Measurements from ENCODE around the gene TEX22. TPM values are rescaled to one million over a fixed set of nuclear protein-coding genes. Genes with fewer than 3 reads are reported as not detected.

Gene TEX22
- total and polyA plus RNA-seq, 2 donors (not counting 1 experiment from before 2014, with no cell fraction given), result 0.05 to 0.33 TPM

DNA sequence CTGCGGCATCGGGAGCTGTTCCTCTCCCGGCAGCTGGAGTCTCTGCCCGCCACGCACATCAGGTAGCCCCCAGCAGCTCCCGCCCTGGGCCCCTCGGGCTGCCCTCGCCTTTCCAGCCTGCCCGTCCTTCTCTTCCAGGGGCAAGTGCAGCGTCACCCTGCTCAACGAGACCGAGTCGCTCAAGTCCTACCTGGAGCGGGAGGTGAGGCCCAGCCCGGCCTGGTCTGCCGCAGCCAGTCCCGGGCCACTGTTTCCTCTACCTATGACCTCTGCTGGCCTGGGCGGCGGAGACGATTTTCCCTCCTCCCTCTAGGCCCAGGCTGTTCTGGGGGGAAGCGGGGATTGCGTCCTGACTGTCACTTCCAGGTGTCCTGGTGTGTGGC is 51.8 kb downstream of the TEX22 start:
- no peak for DNase-seq (ENCODE audit: low read depth in 2 of 2)
- Histone ChIP-seq H3K9me3 (ENCODE audit: control insufficient read depth, insufficient read depth, low read depth, low read length) (no peaks in the 10 kb centered on the region), H3K36me3 (ENCODE audit: control insufficient read depth, insufficient read depth, low read length) (peaks cover 14% of the 10 kb centered on the region), H3K27me3 (ENCODE audit: control insufficient read depth, insufficient read depth, low read length) (no peaks in the 10 kb centered on the region), H3K27ac (ENCODE audit: insufficient read depth, low read length) (no peak overlapping the region), H4K20me1 (ENCODE audit: control insufficient read depth, extremely low read depth, insufficient read depth, low read length) (no peaks in the 10 kb centered on the region), H3K4me2 (ENCODE audit: extremely low read depth, insufficient read depth, low read length) (no peak overlapping the region), H3K4me3 (replicated peaks in 1 of 4; ENCODE audit: control extremely low read depth in 1 of 4, insufficient read depth in 1 of 4, low read depth in 3 of 4, low read length in 4 of 4) (no peak overlapping the region), H3K79me2 (ENCODE audit: control insufficient read depth, insufficient read depth, low read length) (no peaks in the 10 kb centered on the region), H2AFZ (ENCODE audit: low read length) (no peak overlapping the region), H3K4me1 (ENCODE audit: control insufficient read depth, extremely low read depth, insufficient read depth, low read length) (no peaks in the 10 kb centered on the region), H3K9ac (ENCODE audit: insufficient read depth, low read length) (no peak overlapping the region)
- TF ChIP-seq, protein P1, sequence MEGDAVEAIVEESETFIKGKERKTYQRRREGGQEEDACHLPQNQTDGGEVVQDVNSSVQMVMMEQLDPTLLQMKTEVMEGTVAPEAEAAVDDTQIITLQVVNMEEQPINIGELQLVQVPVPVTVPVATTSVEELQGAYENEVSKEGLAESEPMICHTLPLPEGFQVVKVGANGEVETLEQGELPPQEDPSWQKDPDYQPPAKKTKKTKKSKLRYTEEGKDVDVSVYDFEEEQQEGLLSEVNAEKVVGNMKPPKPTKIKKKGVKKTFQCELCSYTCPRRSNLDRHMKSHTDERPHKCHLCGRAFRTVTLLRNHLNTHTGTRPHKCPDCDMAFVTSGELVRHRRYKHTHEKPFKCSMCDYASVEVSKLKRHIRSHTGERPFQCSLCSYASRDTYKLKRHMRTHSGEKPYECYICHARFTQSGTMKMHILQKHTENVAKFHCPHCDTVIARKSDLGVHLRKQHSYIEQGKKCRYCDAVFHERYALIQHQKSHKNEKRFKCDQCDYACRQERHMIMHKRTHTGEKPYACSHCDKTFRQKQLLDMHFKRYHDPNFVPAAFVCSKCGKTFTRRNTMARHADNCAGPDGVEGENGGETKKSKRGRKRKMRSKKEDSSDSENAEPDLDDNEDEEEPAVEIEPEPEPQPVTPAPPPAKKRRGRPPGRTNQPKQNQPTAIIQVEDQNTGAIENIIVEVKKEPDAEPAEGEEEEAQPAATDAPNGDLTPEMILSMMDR (conservative IDR thresholded peaks at IDR 0.05 in 1 of 2, IDR thresholded peaks at IDR 0.05 in 1 of 2; ENCODE audit: low read depth in 1 of 2, low read length in 2 of 2), result no peak

DNA sequence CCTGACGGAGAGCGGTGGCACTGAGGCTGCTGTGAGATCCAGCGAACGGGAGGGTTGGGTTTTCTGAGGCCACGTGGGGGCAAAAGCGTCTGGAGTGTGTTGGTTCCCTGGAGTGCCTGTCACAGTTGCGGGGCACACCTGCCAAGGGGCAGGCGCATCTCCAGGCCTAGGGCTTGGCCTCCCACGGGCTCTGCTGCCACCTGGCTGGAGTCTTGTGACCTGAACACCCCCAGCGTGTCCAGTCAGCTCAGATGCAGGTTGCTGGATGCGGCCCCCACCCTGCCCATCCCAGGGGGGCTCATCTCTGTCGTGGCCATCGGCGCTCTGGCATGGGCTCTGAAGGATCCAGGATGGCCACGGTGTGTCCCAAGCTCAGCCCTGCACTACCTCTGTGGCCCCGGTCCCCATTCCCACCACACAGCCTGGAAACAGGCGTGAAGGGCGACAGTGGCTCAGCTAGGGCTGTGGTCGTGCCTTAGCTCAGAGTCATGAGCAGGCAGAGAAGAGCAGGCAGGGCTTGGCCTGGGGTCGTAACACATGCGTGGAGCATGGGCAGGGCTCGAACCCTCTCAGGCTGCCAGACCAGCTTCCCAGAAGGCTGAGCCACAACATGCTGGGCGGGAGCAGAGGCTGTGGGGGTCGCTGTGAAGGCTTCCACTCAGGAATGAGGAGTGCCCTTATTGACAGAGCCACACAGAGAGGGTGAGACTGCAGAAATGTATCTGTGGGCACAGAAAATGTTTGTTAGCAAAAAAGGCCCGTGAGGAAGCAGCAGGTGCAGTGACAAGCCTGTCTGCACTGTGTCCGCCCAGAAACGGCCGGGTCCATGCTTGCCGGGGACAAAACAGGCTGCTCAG is 52.8 kb downstream of the TEX22 start:
- no peak for DNase-seq (ENCODE audit: low read depth in 2 of 2)

DNA sequence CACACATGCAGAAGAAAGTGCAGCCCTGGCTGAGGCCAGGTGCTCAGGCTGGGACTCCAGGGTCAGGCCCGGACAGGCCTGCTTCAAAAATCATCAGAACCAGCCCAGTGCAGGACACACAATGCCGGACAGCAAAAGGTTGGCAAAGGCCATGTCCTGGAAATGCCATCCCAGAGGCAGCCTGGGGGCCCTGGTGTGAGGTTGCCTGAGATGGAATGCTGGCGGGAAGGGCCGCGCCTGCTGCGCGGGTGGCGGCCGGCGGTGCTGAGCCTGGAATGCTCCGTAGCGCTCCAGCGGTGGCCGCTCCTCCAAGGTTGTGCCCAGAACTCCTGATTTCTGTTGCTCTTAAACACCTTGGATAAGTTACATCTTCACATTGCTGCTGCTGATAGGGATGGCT is 54.6 kb downstream of the TEX22 start:
- no peak for DNase-seq (ENCODE audit: low read depth in 2 of 2)

More for the DNA sequence above, 52.8 kb downstream of the TEX22 start:
- no peak overlapping the region for H3K4me3 ChIP-seq (replicated peaks in 1 of 4; ENCODE audit: control extremely low read depth in 1 of 4, insufficient read depth in 1 of 4, low read depth in 3 of 4, low read length in 4 of 4)
- no peak overlapping the region for H2AFZ ChIP-seq (ENCODE audit: low read length)
- no peaks in the 10 kb centered on the region for H3K79me2 ChIP-seq (ENCODE audit: control insufficient read depth, insufficient read depth, low read length)
- no peak overlapping the region for H3K9ac ChIP-seq (ENCODE audit: insufficient read depth, low read length)
- no peak overlapping the region for H3K4me2 ChIP-seq (ENCODE audit: extremely low read depth, insufficient read depth, low read length)
- H3K9me3 ChIP-seq (ENCODE audit: control insufficient read depth, insufficient read depth, low read depth, low read length), result no peaks in the 10 kb centered on the region
- no peak overlapping the region for H3K27ac ChIP-seq (ENCODE audit: insufficient read depth, low read length)
- H3K27me3 ChIP-seq (ENCODE audit: control insufficient read depth, insufficient read depth, low read length), result no peaks in the 10 kb centered on the region
- H3K4me1 ChIP-seq (ENCODE audit: control insufficient read depth, extremely low read depth, insufficient read depth, low read length), result no peaks in the 10 kb centered on the region
- H4K20me1 ChIP-seq (ENCODE audit: control insufficient read depth, extremely low read depth, insufficient read depth, low read length), result no peaks in the 10 kb centered on the region
- no peak for TF ChIP-seq EZH2 (IDR thresholded peaks at IDR 0.05; ENCODE audit: low read length, missing control alignments)
- TF ChIP-seq, protein P1 (conservative IDR thresholded peaks at IDR 0.05 in 1 of 2, IDR thresholded peaks at IDR 0.05 in 1 of 2; ENCODE audit: low read depth in 1 of 2, low read length in 2 of 2), result no peak
- H3K36me3 ChIP-seq (ENCODE audit: control insufficient read depth, insufficient read depth, low read length), result peaks cover 20% of the 10 kb centered on the region

More for the DNA sequence above, 54.6 kb downstream of the TEX22 start:
- Histone ChIP-seq H4K20me1 (ENCODE audit: control insufficient read depth, extremely low read depth, insufficient read depth, low read length) (no peaks in the 10 kb centered on the region), H3K4me3 (replicated peaks in 1 of 4; ENCODE audit: control extremely low read depth in 1 of 4, insufficient read depth in 1 of 4, low read depth in 3 of 4, low read length in 4 of 4) (no peak overlapping the region), H3K4me2 (ENCODE audit: extremely low read depth, insufficient read depth, low read length) (no peak overlapping the region), H3K4me1 (ENCODE audit: control insufficient read depth, extremely low read depth, insufficient read depth, low read length) (no peaks in the 10 kb centered on the region), H3K9ac (ENCODE audit: insufficient read depth, low read length) (no peak overlapping the region), H3K27me3 (ENCODE audit: control insufficient read depth, insufficient read depth, low read length) (no peaks in the 10 kb centered on the region), H3K9me3 (ENCODE audit: control insufficient read depth, insufficient read depth, low read depth, low read length) (no peaks in the 10 kb centered on the region), H3K36me3 (ENCODE audit: control insufficient read depth, insufficient read depth, low read length) (peaks cover 22% of the 10 kb centered on the region), H2AFZ (ENCODE audit: low read length) (no peak overlapping the region), H3K27ac (ENCODE audit: insufficient read depth, low read length) (no peak overlapping the region), H3K79me2 (ENCODE audit: control insufficient read depth, insufficient read depth, low read length) (no peaks in the 10 kb centered on the region)
- TF ChIP-seq, protein P1 (conservative IDR thresholded peaks at IDR 0.05 in 1 of 2, IDR thresholded peaks at IDR 0.05 in 1 of 2; ENCODE audit: low read depth in 1 of 2, low read length in 2 of 2), result no peak
- TF ChIP-seq EZH2 (IDR thresholded peaks at IDR 0.05; ENCODE audit: low read length, missing control alignments), result no peak

Data from fibroblast of lung (primary cell).